ENCODE results near the gene ELSPBP1. TPM values are rescaled to one million over a fixed set of nuclear protein-coding genes. Genes with fewer than 3 reads are reported as not detected.
"Not testable (repeated sequence)": the region's sequence is repeated elsewhere in the genome, so short reads cannot be mapped to it uniquely, and the experiment has no call there.

ELSPBP1 gene
- polyA plus RNA-seq, 1 donor (not counting 4 experiments of a cell fraction or from before 2014, with no cell fraction given): not detected

DNA sequence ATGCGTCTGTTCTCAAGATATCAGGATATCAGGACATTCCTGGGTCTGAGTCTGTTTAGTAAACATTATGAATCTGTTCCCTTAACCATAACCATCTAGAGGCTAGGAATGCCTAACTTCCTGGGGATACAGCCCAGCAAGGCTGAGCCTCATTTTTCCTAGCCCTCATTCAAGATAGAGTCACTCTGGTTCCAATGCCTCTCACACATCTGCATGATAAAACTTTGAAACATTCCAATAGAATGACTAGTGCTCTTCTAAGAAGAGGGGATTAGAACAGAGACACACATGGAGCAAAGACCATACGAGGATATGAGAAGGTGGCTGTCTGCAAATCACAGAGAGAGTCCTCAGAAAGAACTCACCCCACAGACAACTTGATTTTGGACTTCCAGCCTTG lies 70.1 kb downstream of the ELSPBP1 start:
- no peak for TF ChIP-seq EZH2 (IDR thresholded peaks at IDR 0.05; ENCODE audit: low read length)
- H3K9ac ChIP-seq (ENCODE audit: control insufficient read depth, extremely low read depth, insufficient read depth, low read length): no peak overlapping the region
- no peaks in the 10 kb centered on the region for H4K20me1 ChIP-seq (ENCODE audit: control insufficient read depth, extremely low read depth, insufficient read depth, low read length)
- DNase-seq (ENCODE audit: low read depth, low spot score) (no peak), FAIRE-seq (no peak)
- no peaks in the 10 kb centered on the region for H3K27me3 ChIP-seq (ENCODE audit: control insufficient read depth, extremely low read depth, insufficient read depth, low read length)
- no peak overlapping the region for H3K4me2 ChIP-seq (ENCODE audit: control insufficient read depth, extremely low read depth, insufficient read depth, low read depth, low read length)
- dilution Hi-C loops (cut with MboI; ENCODE audit: extremely low pct_ligation_motif_present, low sequenced_read_pairs): no loop called here
- H3K9me1 ChIP-seq (ENCODE audit: control insufficient read depth, extremely low read depth, insufficient read depth, low read length): no peaks in the 10 kb centered on the region
- no peak overlapping the region for H3K27ac ChIP-seq (ENCODE audit: control insufficient read depth, insufficient read depth, low read length)
- no peaks in the 10 kb centered on the region for H3K9me3 ChIP-seq (ENCODE audit: control insufficient read depth, low read depth, low read length)
- H3K79me2 ChIP-seq (ENCODE audit: control insufficient read depth, insufficient read depth, low read length): no peaks in the 10 kb centered on the region
- H3K4me1 ChIP-seq (ENCODE audit: control insufficient read depth, extremely low read depth, insufficient read depth, low read length): no peaks in the 10 kb centered on the region
- no peaks in the 10 kb centered on the region for H3K36me3 ChIP-seq (ENCODE audit: control insufficient read depth in 2 of 2, extremely low read depth in 1 of 2, insufficient read depth in 2 of 2, low read length in 2 of 2)
- H2AFZ ChIP-seq (ENCODE audit: control insufficient read depth, low read length): no peak overlapping the region
- no peak overlapping the region for H3K4me3 ChIP-seq (ENCODE audit: control insufficient read depth in 2 of 3, extremely low read depth in 1 of 3, insufficient read depth in 2 of 3, low read depth in 1 of 3, low read length in 3 of 3)

DNA sequence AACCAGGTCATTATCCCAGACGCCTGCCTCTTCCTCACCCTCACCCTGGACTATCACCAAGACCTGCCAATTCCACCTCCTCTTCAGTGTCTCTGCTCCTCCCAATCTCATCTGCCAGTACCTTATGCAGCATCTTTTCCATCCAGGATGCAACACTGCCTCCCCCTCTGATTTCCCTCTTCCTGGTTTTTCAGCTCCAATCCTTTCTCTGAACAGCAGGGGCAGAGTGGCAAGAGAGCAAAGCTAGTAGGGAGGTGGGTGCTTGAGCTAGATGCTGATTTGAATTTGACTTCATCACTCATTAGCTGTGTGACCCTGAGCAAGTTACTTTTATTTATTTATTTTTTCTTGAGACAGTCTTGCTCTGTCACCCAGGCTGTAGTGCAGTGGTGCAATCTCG lies 75.0 kb downstream of the ELSPBP1 start:
- H3K9me3 ChIP-seq (ENCODE audit: control insufficient read depth, low read depth, low read length): no peaks in the 10 kb centered on the region
- FAIRE-seq: no peak

DNA sequence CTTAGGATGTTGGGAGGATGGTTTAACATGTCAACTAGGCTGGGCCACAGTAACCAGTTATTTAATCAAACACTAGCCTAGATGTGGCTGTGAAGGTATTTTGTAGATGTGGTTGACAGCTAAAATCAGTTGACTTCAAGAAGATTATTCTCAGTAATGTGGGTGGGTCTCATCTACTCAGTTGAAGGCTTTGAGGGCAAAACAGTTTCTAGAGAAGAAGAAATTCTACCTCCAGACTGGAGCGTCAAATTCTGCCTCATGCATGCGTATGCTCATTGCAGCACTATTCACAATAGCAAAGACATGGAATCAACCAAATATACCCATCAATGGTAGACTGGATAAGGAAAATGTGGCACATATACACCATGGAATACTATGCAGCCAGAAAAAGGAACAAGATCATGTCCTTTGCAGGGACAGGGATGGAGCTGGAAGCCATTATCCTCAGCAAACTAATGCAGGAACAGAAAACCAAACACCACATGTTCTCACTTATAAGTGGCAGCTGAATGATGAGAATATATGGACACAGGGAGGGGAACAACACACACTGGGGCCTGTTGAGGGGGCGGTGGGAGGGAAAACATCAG lies 75.8 kb downstream of the ELSPBP1 start:
- H3K79me2 ChIP-seq (ENCODE audit: control insufficient read depth, insufficient read depth, low read length); FAIRE-seq; H2AFZ ChIP-seq (ENCODE audit: control insufficient read depth, low read length); DNase-seq (ENCODE audit: low read depth, low spot score); H3K9me1 ChIP-seq (ENCODE audit: control insufficient read depth, extremely low read depth, insufficient read depth, low read length); H3K4me2 ChIP-seq (ENCODE audit: control insufficient read depth, extremely low read depth, insufficient read depth, low read depth, low read length); H3K9ac ChIP-seq (ENCODE audit: control insufficient read depth, extremely low read depth, insufficient read depth, low read length); H3K4me3 ChIP-seq (ENCODE audit: control insufficient read depth in 2 of 3, extremely low read depth in 1 of 3, insufficient read depth in 2 of 3, low read depth in 1 of 3, low read length in 3 of 3); H3K36me3 ChIP-seq (ENCODE audit: control insufficient read depth in 2 of 2, extremely low read depth in 1 of 2, insufficient read depth in 2 of 2, low read length in 2 of 2); dilution Hi-C loops (cut with MboI; ENCODE audit: extremely low pct_ligation_motif_present, low sequenced_read_pairs); H3K4me1 ChIP-seq (ENCODE audit: control insufficient read depth, extremely low read depth, insufficient read depth, low read length); H4K20me1 ChIP-seq (ENCODE audit: control insufficient read depth, extremely low read depth, insufficient read depth, low read length); H3K9me3 ChIP-seq (ENCODE audit: control insufficient read depth, low read depth, low read length); H3K27me3 ChIP-seq (ENCODE audit: control insufficient read depth, extremely low read depth, insufficient read depth, low read length); H3K27ac ChIP-seq (ENCODE audit: control insufficient read depth, insufficient read depth, low read length): not testable (repeated sequence)

More for the DNA sequence above, 75.0 kb downstream of the ELSPBP1 start:
- no peak overlapping the region for H3K9ac ChIP-seq (ENCODE audit: control insufficient read depth, extremely low read depth, insufficient read depth, low read length)
- no peaks in the 10 kb centered on the region for H3K79me2 ChIP-seq (ENCODE audit: control insufficient read depth, insufficient read depth, low read length)
- H3K9me1 ChIP-seq (ENCODE audit: control insufficient read depth, extremely low read depth, insufficient read depth, low read length): no peaks in the 10 kb centered on the region
- H3K36me3 ChIP-seq (ENCODE audit: control insufficient read depth in 2 of 2, extremely low read depth in 1 of 2, insufficient read depth in 2 of 2, low read length in 2 of 2): no peaks in the 10 kb centered on the region
- H3K4me1 ChIP-seq (ENCODE audit: control insufficient read depth, extremely low read depth, insufficient read depth, low read length): no peaks in the 10 kb centered on the region
- no peak overlapping the region for H2AFZ ChIP-seq (ENCODE audit: control insufficient read depth, low read length)
- dilution Hi-C loops (cut with MboI; ENCODE audit: extremely low pct_ligation_motif_present, low sequenced_read_pairs): no loop called here
- H3K27me3 ChIP-seq (ENCODE audit: control insufficient read depth, extremely low read depth, insufficient read depth, low read length): no peaks in the 10 kb centered on the region
- TF ChIP-seq, protein P1, sequence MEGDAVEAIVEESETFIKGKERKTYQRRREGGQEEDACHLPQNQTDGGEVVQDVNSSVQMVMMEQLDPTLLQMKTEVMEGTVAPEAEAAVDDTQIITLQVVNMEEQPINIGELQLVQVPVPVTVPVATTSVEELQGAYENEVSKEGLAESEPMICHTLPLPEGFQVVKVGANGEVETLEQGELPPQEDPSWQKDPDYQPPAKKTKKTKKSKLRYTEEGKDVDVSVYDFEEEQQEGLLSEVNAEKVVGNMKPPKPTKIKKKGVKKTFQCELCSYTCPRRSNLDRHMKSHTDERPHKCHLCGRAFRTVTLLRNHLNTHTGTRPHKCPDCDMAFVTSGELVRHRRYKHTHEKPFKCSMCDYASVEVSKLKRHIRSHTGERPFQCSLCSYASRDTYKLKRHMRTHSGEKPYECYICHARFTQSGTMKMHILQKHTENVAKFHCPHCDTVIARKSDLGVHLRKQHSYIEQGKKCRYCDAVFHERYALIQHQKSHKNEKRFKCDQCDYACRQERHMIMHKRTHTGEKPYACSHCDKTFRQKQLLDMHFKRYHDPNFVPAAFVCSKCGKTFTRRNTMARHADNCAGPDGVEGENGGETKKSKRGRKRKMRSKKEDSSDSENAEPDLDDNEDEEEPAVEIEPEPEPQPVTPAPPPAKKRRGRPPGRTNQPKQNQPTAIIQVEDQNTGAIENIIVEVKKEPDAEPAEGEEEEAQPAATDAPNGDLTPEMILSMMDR (optimal IDR thresholded peaks at IDR 0.05 in 1 of 3, IDR thresholded peaks at IDR 0.05 in 1 of 3, conservative IDR thresholded peaks at IDR 0.05 in 1 of 3; ENCODE audit: extremely low read depth in 1 of 3, insufficient read depth in 2 of 3, low read length in 3 of 3): no peak
- no peak for TF ChIP-seq EZH2 (IDR thresholded peaks at IDR 0.05; ENCODE audit: low read length)
- H3K27ac ChIP-seq (ENCODE audit: control insufficient read depth, insufficient read depth, low read length): no peak overlapping the region
- no peaks in the 10 kb centered on the region for H4K20me1 ChIP-seq (ENCODE audit: control insufficient read depth, extremely low read depth, insufficient read depth, low read length)
- no peak for DNase-seq (ENCODE audit: low read depth, low spot score)
- no peak overlapping the region for H3K4me3 ChIP-seq (ENCODE audit: control insufficient read depth in 2 of 3, extremely low read depth in 1 of 3, insufficient read depth in 2 of 3, low read depth in 1 of 3, low read length in 3 of 3)
- H3K4me2 ChIP-seq (ENCODE audit: control insufficient read depth, extremely low read depth, insufficient read depth, low read depth, low read length): no peak overlapping the region

Other genes with a start within 250 kb of the ELSPBP1 start
- gene NOP53, start 249.1 kb upstream of the ELSPBP1 start, polyA plus RNA-seq: 64.5 to 80.2 TPM (median 73.9 TPM) in 3 replicates
- 421 to 777 TPM (median 509 TPM) in 3 replicates for gene SELENOW, start 215.9 kb upstream of the ELSPBP1 start, polyA plus RNA-seq
- gene TPRX1, start 190.1 kb upstream of the ELSPBP1 start, polyA plus RNA-seq: not detected in 3 replicates
- gene CRX, start 172.7 kb upstream of the ELSPBP1 start, polyA plus RNA-seq: not detected in 3 replicates
- gene TPRX2, start 135.4 kb upstream of the ELSPBP1 start, polyA plus RNA-seq: not detected in 3 replicates
- not detected in 3 replicates for gene SULT2A1, start 108.3 kb upstream of the ELSPBP1 start, polyA plus RNA-seq
- not detected in 3 replicates for gene BSPH1, start 2.5 kb upstream of the ELSPBP1 start, polyA plus RNA-seq
- not detected in 3 replicates for gene CABP5, start 49.4 kb downstream of the ELSPBP1 start, polyA plus RNA-seq
- 0.35 to 1.3 TPM (median 0.56 TPM) in 3 replicates for gene PLA2G4C, start 116.2 kb downstream of the ELSPBP1 start, polyA plus RNA-seq
- 10.6 to 19.0 TPM (median 16.5 TPM) in 3 replicates for gene LIG1, start 175.7 kb downstream of the ELSPBP1 start, polyA plus RNA-seq
- gene ZSWIM9, start 176.0 kb downstream of the ELSPBP1 start, polyA plus RNA-seq: 0.28 to 0.46 TPM (median 0.41 TPM) in 3 replicates

All from keratinocyte (primary cell).